Stimulated activated naive B cell treated with anti-CD40 and anti-IgM and Interleukin-4, amounts not matched to agents 10 μg/mL and 1 μg/mL and 100 μg/mL, for 72 hours (primary cell): ENCODE measurements around the gene BNIP3.
A peak's percentile ranks its signal among the peaks of the same experiment; 100 is the strongest.
"Not testable (repeated sequence)": the region's sequence is repeated elsewhere in the genome, so short reads cannot be mapped to it uniquely, and the experiment has no call there.

Source experiments
- ATAC-seq, 2 donors: fragments of 150-1000 bp; cut with Tn5 transposase; replicated peaks; 2 replicates each; pipeline ENCODE4 v1.10.0; 2021; ENCODE audit warnings: moderate library complexity in 1 of 2
- DNase-seq: peaks from one replicate; pipeline ENCODE4 v3.0.0; 2021
- H3K27ac Mint-ChIP-seq: one replicate; pipeline ENCODE4 v1.8.0; 2022; ENCODE audit warnings: mild to moderate bottlenecking, mixed read lengths
- H3K27me3 Mint-ChIP-seq, 2 donors: one replicate each; pipeline ENCODE4 v1.8.0; 2022; ENCODE audit warnings: mixed read lengths in 2 of 2
- H3K36me3 Mint-ChIP-seq, 2 donors: one replicate each; pipeline ENCODE4 v1.8.0; 2022; ENCODE audit warnings: mixed read lengths in 2 of 2, mild to moderate bottlenecking in 1 of 2
- H3K4me1 Mint-ChIP-seq, 2 donors: one replicate each; pipeline ENCODE4 v1.8.0; 2022; ENCODE audit warnings: mixed read lengths in 2 of 2, mild to moderate bottlenecking in 1 of 2
- H3K4me3 Mint-ChIP-seq, 2 donors: one replicate each; pipeline ENCODE4 v1.8.0; 2022; ENCODE audit warnings: mild to moderate bottlenecking in 2 of 2, mixed read lengths in 2 of 2, moderate library complexity in 1 of 2
- H3K9me3 Mint-ChIP-seq, 2 donors: one replicate each; pipeline ENCODE4 v1.8.0; 2022; ENCODE audit warnings: mixed read lengths in 2 of 2, mild to moderate bottlenecking in 1 of 2

BNIP3 gene

DNA sequence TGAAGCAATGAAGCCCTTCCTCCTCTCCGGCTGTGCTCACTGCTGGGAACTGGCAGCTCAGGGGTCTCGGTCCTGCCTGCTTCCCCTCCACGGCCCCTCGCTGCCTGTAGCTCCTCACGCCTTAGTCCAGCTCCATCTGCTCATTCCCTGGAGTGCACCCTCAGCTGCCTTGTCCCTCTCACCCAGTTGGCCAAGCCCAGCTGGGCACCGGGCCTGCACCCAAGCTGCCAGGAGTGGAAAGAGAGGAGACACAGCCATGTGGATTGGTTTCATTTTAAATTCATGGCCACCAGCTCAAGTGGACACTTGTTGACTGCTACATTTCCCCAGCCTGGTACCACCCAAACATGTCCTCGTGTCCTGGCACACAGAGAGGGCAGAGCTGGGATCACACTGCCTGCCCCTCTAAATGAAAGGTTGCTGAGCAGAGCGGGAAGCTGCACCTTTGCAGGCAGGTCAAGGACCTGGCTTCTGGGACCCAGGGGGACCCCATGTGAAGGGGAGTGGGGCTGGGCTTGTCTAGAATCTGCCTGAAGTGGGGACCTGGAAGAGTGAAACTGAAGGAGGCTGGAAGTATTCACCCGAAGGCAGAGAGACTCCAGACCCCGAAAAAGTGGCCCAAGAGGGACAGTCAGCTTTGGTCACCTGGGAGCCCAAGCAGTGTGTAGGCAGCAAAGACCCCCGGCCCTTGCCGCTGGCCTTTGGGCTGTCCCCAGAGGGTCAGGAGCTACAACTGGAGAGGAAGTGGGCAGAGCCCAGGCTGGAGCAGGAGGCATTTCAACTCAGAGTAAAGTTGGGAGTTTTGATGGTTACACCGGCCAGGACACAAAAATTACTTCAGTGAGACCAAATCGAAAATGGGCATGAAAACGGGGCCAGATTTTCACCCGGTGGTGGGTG lies 15.0 kb upstream of the BNIP3 start:
- no peak overlapping the region for H3K27ac Mint-ChIP-seq
- DNase-seq (no peak), ATAC-seq (no peak)
- H3K36me3 Mint-ChIP-seq = peaks cover 0 to 5% of the 10 kb centered on the region in 2 donors
- no peaks in the 10 kb centered on the region for H3K4me1 Mint-ChIP-seq
- H3K27me3 Mint-ChIP-seq = peaks cover 6 to 11% of the 10 kb centered on the region in 2 donors
- no peaks in the 10 kb centered on the region for H3K9me3 Mint-ChIP-seq
- no peak overlapping the region for H3K4me3 Mint-ChIP-seq

DNA sequence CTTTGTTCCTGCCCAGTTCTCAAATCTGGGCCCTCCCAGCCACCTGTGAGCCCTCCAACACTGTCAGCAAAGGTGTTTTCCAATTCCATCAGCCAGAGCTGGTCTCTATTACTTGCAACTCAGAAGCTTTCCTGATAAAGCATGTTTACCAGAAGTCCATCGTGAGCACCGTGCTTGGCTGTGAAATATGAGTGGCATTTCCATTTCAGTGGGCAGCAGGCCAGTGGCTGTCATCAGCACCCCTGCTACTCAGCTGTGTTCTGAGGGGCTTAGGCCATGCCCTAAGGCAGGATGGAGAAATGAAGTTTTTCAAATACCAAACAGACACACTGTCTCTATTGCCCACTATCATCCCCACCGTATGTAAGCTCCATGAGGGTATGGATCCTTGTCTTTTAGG lies 12.7 kb upstream of the BNIP3 start:
- Mint-ChIP-seq H3K9me3 (no peaks in the 10 kb centered on the region), H3K4me3 (no peak overlapping the region), H3K27ac (no peak overlapping the region), H3K4me1 (no peaks in the 10 kb centered on the region), H3K36me3 (peaks cover 0 to 5% of the 10 kb centered on the region in 2 donors), H3K27me3 (peaks cover 5 to 6% of the 10 kb centered on the region in 2 donors)
- no peak for DNase-seq
- no peak for ATAC-seq

DNA sequence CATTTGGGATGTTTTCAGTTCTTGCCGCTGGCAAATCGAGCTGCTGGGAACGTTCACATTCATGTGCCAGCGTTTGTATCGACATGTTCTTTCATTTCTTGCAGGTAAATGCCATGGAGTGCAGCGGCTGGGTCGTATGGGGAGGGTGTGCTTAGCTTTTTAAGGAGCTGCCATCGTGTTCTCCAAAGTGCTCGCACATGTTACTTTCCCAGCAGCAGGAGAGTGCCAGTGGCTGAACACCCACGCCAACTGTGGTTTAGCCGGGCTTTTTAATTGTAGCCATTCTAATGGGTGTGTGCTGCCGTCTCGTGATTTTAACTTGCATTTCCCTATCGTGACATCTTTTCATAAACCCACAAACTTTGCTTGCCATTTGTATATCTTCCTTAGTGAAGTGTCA lies 11.6 kb upstream of the BNIP3 start:
- DNase-seq = no peak
- Mint-ChIP-seq H3K27ac (no peak overlapping the region), H3K9me3 (no peaks in the 10 kb centered on the region), H3K4me3 (no peak overlapping the region), H3K27me3 (peaks cover 5 to 6% of the 10 kb centered on the region in 2 donors), H3K36me3 (peaks cover 0 to 5% of the 10 kb centered on the region in 2 donors), H3K4me1 (no peaks in the 10 kb centered on the region)
- ATAC-seq = no peak

DNA sequence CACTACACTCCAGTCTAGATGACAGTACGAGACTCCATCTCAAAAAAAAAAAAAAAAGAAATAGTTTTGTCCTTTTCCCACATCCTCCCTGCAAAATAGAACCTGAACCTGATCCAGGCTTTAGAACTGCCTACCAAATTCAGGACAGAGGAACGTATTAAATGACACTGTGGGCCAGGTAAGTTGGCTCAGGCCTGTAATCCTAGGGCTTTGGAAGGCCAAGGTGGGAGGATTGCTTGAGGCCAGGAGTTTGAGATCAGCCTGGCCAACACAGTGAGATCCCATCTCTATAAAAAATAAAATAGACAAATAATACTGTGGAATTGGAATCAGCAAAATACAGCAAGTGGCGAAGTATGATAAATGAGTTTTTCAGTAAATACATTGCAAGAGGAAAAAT lies 10.0 kb upstream of the BNIP3 start:
- peaks cover 0 to 2% of the 10 kb centered on the region in 2 donors for H3K9me3 Mint-ChIP-seq
- no peak overlapping the region for H3K4me3 Mint-ChIP-seq
- no peak for DNase-seq
- H3K27ac Mint-ChIP-seq = no peak overlapping the region
- no peak for ATAC-seq
- peaks cover 0 to 4% of the 10 kb centered on the region in 2 donors for H3K36me3 Mint-ChIP-seq
- H3K27me3 Mint-ChIP-seq = peaks cover 4 to 5% of the 10 kb centered on the region in 2 donors
- no peaks in the 10 kb centered on the region for H3K4me1 Mint-ChIP-seq

DNA sequence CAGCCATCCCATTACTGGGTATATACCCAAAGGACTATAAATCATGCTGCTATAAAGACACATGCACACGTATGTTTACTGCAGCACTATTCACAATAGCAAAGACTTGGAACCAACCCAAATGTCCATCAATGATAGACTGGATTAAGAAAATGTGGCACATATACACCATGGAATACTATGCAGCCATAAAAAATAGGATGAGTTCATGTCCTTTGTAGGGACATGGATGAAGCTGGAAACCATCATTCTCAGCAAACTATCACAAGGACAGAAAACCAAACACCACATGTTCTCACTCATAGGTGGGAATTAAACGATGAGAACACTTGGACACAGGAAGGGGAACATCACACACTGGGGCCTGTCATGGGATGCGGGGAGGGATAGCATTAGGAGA lies 6.1 kb upstream of the BNIP3 start:
- H3K27ac Mint-ChIP-seq, H3K9me3 Mint-ChIP-seq, DNase-seq, H3K4me1 Mint-ChIP-seq, H3K27me3 Mint-ChIP-seq, H3K36me3 Mint-ChIP-seq, H3K4me3 Mint-ChIP-seq, ATAC-seq: not testable (repeated sequence)

DNA sequence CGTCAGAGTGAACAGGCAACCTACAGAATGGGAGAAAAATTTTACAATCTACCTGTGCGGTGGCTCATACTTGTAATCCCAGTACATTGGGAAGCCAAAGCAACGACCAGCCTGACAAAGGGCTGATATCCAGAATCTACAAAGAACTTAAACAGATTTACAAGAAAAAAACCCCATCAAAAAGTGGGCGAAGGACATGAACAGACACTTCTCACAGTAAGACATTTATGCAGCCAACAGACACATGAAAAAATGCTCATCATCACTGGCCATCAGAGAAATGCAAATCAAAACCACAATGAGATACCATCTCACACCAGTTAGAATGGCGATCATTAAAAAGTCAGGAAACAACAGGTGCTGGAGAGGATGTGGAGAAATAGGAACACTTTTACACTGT lies 5.6 kb upstream of the BNIP3 start:
- H3K9me3 Mint-ChIP-seq, H3K27me3 Mint-ChIP-seq, H3K36me3 Mint-ChIP-seq, ATAC-seq, H3K4me3 Mint-ChIP-seq, DNase-seq, H3K4me1 Mint-ChIP-seq, H3K27ac Mint-ChIP-seq: not testable (repeated sequence)

DNA sequence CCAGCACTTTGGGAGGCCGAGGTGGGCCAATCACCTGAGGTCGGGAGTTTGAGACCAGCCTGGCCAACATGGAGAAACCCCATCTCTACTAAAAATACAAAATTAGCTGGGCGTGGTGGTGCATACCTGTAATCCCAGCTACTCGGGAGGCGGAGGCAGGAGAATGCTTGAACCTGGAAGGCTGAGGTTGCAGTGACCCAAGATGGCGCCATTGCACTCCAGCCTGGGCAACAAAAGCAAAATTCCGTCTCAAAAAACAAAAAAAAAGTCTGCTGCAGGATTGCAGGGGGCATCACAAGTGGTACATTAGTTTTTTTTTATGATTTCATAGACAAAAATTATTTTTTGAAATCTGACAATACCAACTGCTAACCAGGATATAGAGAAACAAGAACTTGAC lies 5.1 kb upstream of the BNIP3 start:
- H3K4me1 Mint-ChIP-seq, H3K9me3 Mint-ChIP-seq, H3K36me3 Mint-ChIP-seq, DNase-seq, ATAC-seq, H3K27ac Mint-ChIP-seq, H3K27me3 Mint-ChIP-seq, H3K4me3 Mint-ChIP-seq: not testable (repeated sequence)

DNA sequence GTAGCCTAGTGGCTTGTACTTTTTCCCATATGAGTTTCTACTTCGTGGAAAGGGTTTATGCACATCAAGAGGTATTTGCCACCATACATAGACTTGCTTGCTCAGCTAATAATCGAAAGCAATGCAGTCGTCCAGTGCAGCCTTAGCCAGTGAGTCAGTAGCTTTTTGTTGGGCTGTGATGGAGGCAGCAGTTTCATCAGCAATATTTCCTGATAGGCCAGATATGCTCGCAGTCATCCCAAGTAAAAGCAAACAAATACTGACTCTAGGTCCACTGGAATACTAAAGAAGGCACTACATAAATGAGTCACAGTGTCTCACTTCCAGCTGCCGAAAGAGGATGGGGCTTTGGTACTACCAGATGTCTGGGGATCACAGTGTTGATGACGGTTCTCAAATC lies 2.1 kb upstream of the BNIP3 start:
- Mint-ChIP-seq H3K27me3 (peaks cover 5 to 18% of the 10 kb centered on the region in 2 donors), H3K9me3 (peaks cover 0 to 2% of the 10 kb centered on the region in 2 donors), H3K4me3 (no peak overlapping the region), H3K4me1 (peaks cover 14 to 27% of the 10 kb centered on the region in 2 donors), H3K36me3 (peaks cover 3 to 6% of the 10 kb centered on the region in 2 donors), H3K27ac (no peak overlapping the region)
- ATAC-seq = no peak
- DNase-seq = no peak

DNA sequence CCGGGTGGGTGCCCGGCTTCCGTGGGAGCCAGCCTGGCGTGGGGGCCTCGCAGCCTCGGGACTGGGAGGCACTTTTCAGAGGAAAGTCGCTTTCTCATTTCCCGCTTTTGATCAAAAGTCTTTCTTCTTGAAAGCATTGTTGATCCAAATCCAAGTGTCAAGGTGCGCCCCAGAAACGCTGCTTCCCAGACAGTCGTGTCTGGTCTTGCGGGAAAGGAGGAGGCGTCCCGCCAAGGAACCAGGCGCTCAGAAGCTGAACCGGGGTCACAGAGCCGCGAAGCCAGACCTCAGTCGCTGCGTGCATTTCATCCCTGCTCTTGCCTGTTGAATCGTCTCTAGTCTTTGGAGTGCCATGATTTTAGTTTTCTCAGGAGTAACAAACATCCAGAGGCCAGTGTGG lies 1.1 kb upstream of the BNIP3 start:
- DNase-seq (no peak), ATAC-seq (no peak)
- no peak overlapping the region for H3K27ac Mint-ChIP-seq
- peaks cover 3 to 6% of the 10 kb centered on the region in 2 donors for H3K36me3 Mint-ChIP-seq
- no peaks in the 10 kb centered on the region for H3K9me3 Mint-ChIP-seq
- peak overlapping the region; percentile 55 to 57 for H3K4me3 Mint-ChIP-seq
- peaks cover 14 to 28% of the 10 kb centered on the region in 2 donors for H3K4me1 Mint-ChIP-seq
- peaks cover 5 to 18% of the 10 kb centered on the region in 2 donors for H3K27me3 Mint-ChIP-seq

DNA sequence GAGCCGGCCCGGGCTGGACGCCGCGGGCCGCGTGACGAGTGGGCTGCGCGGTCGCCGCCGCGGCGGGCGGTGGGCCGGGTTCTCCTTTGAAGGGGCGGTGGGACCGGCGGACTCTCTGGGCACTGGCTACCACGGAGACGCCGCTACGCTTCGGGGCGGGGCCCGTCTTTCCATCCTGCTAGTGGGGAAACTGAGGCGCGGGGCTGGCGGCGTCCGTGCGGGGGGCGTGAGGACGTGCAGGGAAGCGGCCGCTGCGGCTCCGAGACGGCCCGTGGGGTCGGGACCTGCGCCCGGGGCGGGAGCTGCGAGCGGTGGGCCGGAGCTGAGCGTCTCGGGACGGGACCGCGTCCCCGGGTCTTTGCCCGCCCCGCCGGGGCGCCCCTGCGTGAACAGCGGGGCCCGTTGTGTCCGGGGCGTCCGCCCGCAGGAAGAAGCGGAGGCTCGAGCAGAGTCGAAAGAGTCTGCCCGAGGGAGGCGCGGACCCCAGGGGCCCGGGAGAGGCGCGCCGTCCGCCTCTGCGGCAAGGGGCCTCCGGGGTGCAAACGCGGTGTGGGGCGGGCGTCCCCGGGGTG lies 548 bp upstream of the BNIP3 start:
- H3K27ac Mint-ChIP-seq = no peak overlapping the region
- DNase-seq (peak; percentile 6), ATAC-seq (peak; percentile 30 to 38)
- peaks cover 14 to 28% of the 10 kb centered on the region in 2 donors for H3K4me1 Mint-ChIP-seq
- peaks cover 3 to 6% of the 10 kb centered on the region in 2 donors for H3K36me3 Mint-ChIP-seq
- H3K9me3 Mint-ChIP-seq = no peaks in the 10 kb centered on the region
- H3K27me3 Mint-ChIP-seq = peaks cover 5 to 18% of the 10 kb centered on the region in 2 donors
- peak overlapping the region; percentile 91 to 96 for H3K4me3 Mint-ChIP-seq

DNA sequence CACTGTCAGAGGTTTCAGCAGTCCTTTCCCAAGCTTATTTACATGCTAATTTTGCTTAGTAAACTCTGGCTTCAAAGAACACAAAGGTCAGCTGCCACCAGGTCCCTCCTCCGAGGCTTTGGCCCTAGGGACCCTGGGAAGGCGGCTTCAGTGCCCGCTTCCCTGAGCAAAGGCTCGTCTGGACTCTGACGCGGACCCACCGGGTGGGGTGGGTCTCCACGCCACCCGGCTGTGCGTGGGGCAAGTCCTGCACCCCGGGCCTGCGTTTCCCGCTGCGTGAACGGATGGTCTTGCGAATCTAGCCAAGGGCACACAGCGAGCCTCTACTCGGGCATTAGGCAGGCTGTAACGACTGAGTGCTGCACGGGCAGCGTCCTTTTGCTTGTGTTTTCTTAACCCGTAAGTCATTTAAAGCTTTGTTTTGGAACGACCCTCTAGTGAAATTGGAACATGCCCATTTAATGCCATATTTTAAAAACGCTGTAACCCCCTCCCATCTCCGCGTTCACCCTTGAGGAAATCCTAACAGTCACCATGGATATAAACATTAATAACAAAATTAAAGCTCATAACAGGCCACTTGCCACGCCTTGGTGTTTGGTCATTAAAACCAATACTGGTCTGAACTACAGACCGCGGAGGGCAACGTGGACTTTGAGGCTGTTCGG lies 828 bp downstream of the BNIP3 start:
- Mint-ChIP-seq H3K27ac (no peak overlapping the region), H3K27me3 (peaks cover 2 to 18% of the 10 kb centered on the region in 2 donors), H3K4me1 (peaks cover 18 to 34% of the 10 kb centered on the region in 2 donors), H3K36me3 (peaks cover 3 to 4% of the 10 kb centered on the region in 2 donors), H3K4me3 (peak overlapping the region; percentile 91 to 96), H3K9me3 (no peaks in the 10 kb centered on the region)
- DNase-seq (no peak), ATAC-seq (no peak)

DNA sequence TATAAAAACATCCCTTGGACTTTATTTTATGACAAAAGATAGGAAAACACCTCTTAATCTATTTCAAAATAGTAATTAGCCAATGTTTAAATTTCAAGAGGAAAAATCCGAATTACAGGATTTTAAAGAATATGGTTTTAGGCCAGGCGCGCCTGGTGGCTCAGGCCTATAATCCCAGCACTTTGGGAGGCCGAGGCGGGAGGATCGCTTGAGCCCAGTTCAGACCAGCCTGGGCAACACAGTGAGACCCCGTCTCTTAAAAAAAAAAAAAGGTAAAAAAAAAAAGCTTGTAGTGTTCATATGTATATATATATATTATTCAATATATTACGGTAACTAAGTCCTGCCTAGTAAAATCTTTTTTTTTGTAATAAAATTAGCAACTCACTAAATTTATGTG lies 1.4 kb downstream of the BNIP3 start:
- Mint-ChIP-seq H3K9me3 (no peaks in the 10 kb centered on the region), H3K27ac (no peak overlapping the region), H3K36me3 (peaks cover 3% of the 10 kb centered on the region in 2 donors), H3K4me1 (peaks cover 21 to 34% of the 10 kb centered on the region in 2 donors), H3K27me3 (peaks cover 0 to 18% of the 10 kb centered on the region in 2 donors), H3K4me3 (peak overlapping the region; percentile 69 to 71)
- DNase-seq (no peak), ATAC-seq (no peak)

DNA sequence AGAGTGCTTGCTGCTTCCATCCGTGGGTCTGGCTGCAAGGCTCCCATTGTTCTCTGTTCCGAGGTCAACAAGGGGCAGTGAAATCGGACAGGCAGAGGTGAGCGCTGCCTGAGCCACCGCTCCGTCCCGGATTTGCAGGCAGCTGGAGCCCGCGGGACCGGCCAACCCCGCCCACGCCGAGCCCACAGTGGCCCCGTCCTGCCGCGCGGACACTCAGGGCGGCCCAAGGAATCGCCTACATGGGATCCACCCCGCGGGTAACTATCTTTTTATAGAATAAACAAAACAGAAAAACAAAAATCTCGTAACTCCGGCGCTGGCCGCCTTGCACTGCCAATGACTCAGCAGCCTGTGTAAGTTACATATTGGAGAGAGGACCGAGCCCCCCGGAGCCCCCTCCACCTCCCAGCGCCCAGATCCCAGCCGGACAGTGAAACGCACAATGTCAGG lies 1.9 kb downstream of the BNIP3 start:
- Mint-ChIP-seq H3K27me3 (peaks cover 0 to 18% of the 10 kb centered on the region in 2 donors), H3K4me1 (peaks cover 21 to 34% of the 10 kb centered on the region in 2 donors), H3K4me3 (peak overlapping the region; percentile 69 to 71), H3K36me3 (peaks cover 3 to 5% of the 10 kb centered on the region in 2 donors), H3K27ac (peak overlapping the region; percentile 53), H3K9me3 (no peaks in the 10 kb centered on the region)
- no peak for DNase-seq
- ATAC-seq = no peak

DNA sequence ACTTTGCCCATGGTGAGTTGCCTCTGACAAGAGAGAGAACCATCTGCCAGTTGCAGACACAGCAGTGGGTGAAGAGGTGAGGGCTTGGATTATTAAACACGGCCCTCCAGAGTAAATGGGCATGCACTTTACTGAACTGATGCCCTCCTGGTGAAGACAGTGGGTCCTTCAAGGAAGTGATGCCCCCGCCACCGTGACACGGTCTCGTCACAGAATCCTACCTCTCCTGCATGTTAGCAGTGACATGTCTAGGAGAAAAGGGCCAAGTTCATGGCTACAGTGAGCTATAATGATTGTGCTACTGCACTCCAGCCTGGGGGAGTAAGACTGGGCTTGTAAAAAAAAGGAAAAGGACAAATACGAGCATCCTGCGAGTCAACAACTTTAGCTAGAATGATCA lies 2.4 kb downstream of the BNIP3 start:
- H3K4me1 Mint-ChIP-seq = peaks cover 21 to 34% of the 10 kb centered on the region in 2 donors
- peaks cover 0 to 18% of the 10 kb centered on the region in 2 donors for H3K27me3 Mint-ChIP-seq
- peaks cover 3 to 6% of the 10 kb centered on the region in 2 donors for H3K36me3 Mint-ChIP-seq
- H3K9me3 Mint-ChIP-seq = no peaks in the 10 kb centered on the region
- peak overlapping the region; percentile 53 for H3K27ac Mint-ChIP-seq
- H3K4me3 Mint-ChIP-seq = peak overlapping the region in 1 of 2 donors; percentile 31
- DNase-seq (no peak), ATAC-seq (no peak)
